ENCODE results near the gene UBALD2. TPM values are rescaled to one million over a fixed set of nuclear protein-coding genes. Genes with fewer than 3 reads are reported as not detected.

UBALD2 gene
- total and polyA plus RNA-seq, 2 donors (not counting 3 experiments of a cell fraction or from before 2014, with no cell fraction given) = 46.9 to 70.9 TPM

GRCh38 chr17:76236603-76237002, 28.5 kb upstream of the UBALD2 start:
- dilution Hi-C loops (cut with MboI; ENCODE audit: extremely low pct_ligation_motif_present, low sequenced_read_pairs) (no loop called here), intact Hi-C loops (cut with micrococcal nuclease) (no loop called here)
- POLR2A ChIA-PET = no interaction called here
- no TSS peak for BruUV-seq (replicated peaks)
- peaks cover 25 to 38% of the 10 kb centered on the region in 2 experiments for H3K27me3 ChIP-seq (ENCODE audit: control insufficient read depth in 2 of 2, insufficient read depth in 2 of 2, low read length in 2 of 2)
- no peak overlapping the region for H3K4me2 ChIP-seq (ENCODE audit: insufficient read depth, low read length)
- FAIRE-seq (no peak), DNase-seq (ENCODE audit: low read depth, low spot score) (no peak)
- no peaks in the 10 kb centered on the region for H3K36me3 ChIP-seq (ENCODE audit: control insufficient read depth in 2 of 2, extremely low read depth in 1 of 2, insufficient read depth in 2 of 2, low read length in 2 of 2)
- no peak overlapping the region for H3K4me3 ChIP-seq (replicated peaks in 1 of 3; ENCODE audit: insufficient read depth in 1 of 3, low read depth in 1 of 3, low read length in 3 of 3)
- peaks cover 7% of the 10 kb centered on the region for H3K4me1 ChIP-seq (ENCODE audit: control insufficient read depth, extremely low read depth, insufficient read depth, low read length)
- no peak overlapping the region for H3K9ac ChIP-seq (replicated peaks; ENCODE audit: extremely low read depth, insufficient read depth, low read length)
- H2AFZ ChIP-seq (ENCODE audit: low read depth, low read length) = no peak overlapping the region
- CTCF ChIA-PET = interaction anchor here (1.0 kb wide), 1 partner anchor 57 kb away, joined by 3 read pairs; no protein-coding TSS in a partner anchor
- TF ChIP-seq POLR2A (IDR thresholded peaks at IDR 0.05; ENCODE audit: low read depth, low read length) (no peak), POLR2AphosphoS5 (IDR thresholded peaks at IDR 0.05; ENCODE audit: insufficient read depth, low read depth, low read length) (no peak), MYC (IDR thresholded peaks at IDR 0.05; ENCODE audit: low read depth, low read length) (no peak), JUN (IDR thresholded peaks at IDR 0.05; ENCODE audit: borderline replicate concordance, insufficient read depth, insufficient read length, low read depth) (no peak), FOS (IDR thresholded peaks at IDR 0.05; ENCODE audit: borderline replicate concordance, insufficient read depth, low read length) (no peak), GATA2 (IDR thresholded peaks at IDR 0.05; ENCODE audit: insufficient read depth, insufficient read length, low read depth, low read length) (no peak), MAX (IDR thresholded peaks at IDR 0.05; ENCODE audit: insufficient read depth, insufficient read length) (no peak), EZH2 (IDR thresholded peaks at IDR 0.05; ENCODE audit: borderline replicate concordance, low read depth, low read length, severe bottlenecking) (no peak), CTCF (IDR thresholded peaks at IDR 0.05; ENCODE audit: extremely low read depth in 1 of 2, insufficient read depth in 1 of 2, low read depth in 1 of 2, low read length in 2 of 2) (no peak)
- no peaks in the 10 kb centered on the region for H3K9me1 ChIP-seq (replicated peaks; ENCODE audit: control insufficient read depth, extremely low read depth, insufficient read depth, low read length)
- no peaks in the 10 kb centered on the region for H3K79me2 ChIP-seq (ENCODE audit: control insufficient read depth, insufficient read depth, low read length)
- H4K20me1 ChIP-seq (replicated peaks; ENCODE audit: control insufficient read depth, extremely low read depth, insufficient read depth, low read length) = no peaks in the 10 kb centered on the region
- no peaks in the 10 kb centered on the region for H3K9me3 ChIP-seq (replicated peaks; ENCODE audit: control insufficient read depth, insufficient read depth, low read length)
- no peak overlapping the region for H3K27ac ChIP-seq (ENCODE audit: insufficient read depth, low read depth, low read length)

Data from endothelial cell of umbilical vein (primary cell).